Right ventricle myocardium superior (tissue), 1 donor: ENCODE results near the gene CFAP299. TPM values are rescaled to one million over a fixed set of nuclear protein-coding genes. Genes with fewer than 3 reads are reported as not detected.

ENCODE experiments used
- ATAC-seq: fragments of 200-7000 bp; cut with Tn5 transposase; one replicate; pipeline ENCODE4 v1.9.1; 2020; ENCODE audit warnings: mild to moderate bottlenecking; ENCODE audit not compliant: poor library complexity
- DNase-seq: peaks from one replicate; pipeline ENCODE4 v3.0.0-alpha.2; 2020
- intact Hi-C: fragments of 100-400 bp; cut with DNase I; formaldehyde crosslinking; loops from one replicate; pipeline ENCODE4 v1.11.2; 2022
- total RNA-seq: library from RNA; stranded (reverse); fragmentation: NEBNext Ultra II Directional; extraction: Animal tissue kit (Norgen Biotek cat#: 25700); gene quantifications from one replicate; pipeline ENCODE4 v1.2.1, GENCODE V29; 2021
- donor health status: DM: no; HTN: yes; CAD: no; lungs with severe emphysema.

CFAP299 gene
- total RNA-seq, 1 donor from 2014 or later = not detected

- DNase-seq (no peak), ATAC-seq (no peak)
- intact Hi-C loops = no loop called here
Observed at GRCh38 chr4:80540349-80540748, 204.8 kb downstream of the CFAP299 start.

DNA sequence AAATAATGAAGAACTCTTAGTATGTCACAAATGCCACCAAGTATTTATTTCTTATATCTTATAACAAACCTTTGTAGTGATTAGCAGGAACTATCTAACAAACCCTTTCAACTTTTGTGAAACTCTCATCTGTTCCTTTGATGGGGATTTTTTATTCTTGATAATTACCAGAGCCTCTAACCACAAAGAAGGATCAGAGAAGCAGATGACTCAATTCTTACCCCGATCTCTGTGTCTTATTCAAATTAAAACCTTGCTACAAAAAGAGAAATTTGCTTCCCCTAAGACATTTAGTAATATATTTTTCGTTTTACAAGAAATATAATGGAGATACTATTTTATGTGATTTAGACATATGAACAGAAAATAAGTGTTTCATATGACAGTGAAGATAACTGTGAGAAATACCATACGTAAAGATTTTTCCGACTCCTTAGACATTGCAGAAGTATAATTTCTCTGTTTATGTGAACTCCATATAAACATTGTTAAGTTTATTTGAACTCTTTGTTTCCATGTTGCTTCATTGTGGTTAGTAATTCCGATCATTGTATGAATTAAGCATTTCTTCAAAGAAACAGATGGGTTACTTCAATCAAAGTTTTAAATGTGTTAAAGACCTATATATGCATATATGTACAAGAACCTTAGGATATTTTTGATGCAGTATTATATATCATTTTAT, 205.4 kb downstream of the CFAP299 start:
- ATAC-seq (no peak), DNase-seq (no peak)
- intact Hi-C loops = no loop called here

DNA sequence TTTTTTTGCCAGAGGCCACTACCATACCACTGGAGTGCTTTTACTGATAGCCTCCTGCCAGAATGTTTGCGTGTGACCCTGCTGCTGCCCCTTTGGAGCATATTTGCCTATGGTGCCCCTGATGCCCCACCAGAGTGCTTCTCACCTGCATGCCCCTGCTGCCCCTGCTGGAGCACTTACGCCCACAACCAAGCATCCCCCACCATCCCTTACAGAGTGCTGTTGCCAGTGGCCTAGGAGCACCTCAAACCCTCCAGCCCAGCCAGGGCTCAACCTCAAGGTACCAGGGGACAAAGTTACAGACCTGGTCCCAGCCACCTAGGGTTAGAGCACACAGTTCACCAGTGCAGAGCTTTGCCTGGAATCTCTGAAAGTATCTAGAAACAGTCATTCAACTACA, 207.2 kb downstream of the CFAP299 start:
- DNase-seq = no peak
- intact Hi-C loops = no loop called here
- no peak for ATAC-seq

GRCh38 chr4:80560337-80560736, 224.8 kb downstream of the CFAP299 start:
- intact Hi-C loops = no loop called here
- ATAC-seq = no peak

GRCh38 chr4:80566203-80566872, 230.8 kb downstream of the CFAP299 start:
- DNase-seq = no peak
- intact Hi-C loops = no loop called here
- ATAC-seq = no peak

More at GRCh38 chr4:80560337-80560736, 224.8 kb downstream of the CFAP299 start:
- DNase-seq = no peak

- DNase-seq (no peak), ATAC-seq (no peak)
- intact Hi-C loops = no loop called here
Observed at GRCh38 chr4:80568891-80569290, 233.4 kb downstream of the CFAP299 start.

- DNase-seq (no peak), ATAC-seq (no peak)
- intact Hi-C loops = no loop called here
Observed at GRCh38 chr4:80576796-80577195, 241.3 kb downstream of the CFAP299 start.

- intact Hi-C loops = no loop called here
- DNase-seq (no peak), ATAC-seq (no peak)
Observed at GRCh38 chr4:80578001-80578400, 242.5 kb downstream of the CFAP299 start.

DNA sequence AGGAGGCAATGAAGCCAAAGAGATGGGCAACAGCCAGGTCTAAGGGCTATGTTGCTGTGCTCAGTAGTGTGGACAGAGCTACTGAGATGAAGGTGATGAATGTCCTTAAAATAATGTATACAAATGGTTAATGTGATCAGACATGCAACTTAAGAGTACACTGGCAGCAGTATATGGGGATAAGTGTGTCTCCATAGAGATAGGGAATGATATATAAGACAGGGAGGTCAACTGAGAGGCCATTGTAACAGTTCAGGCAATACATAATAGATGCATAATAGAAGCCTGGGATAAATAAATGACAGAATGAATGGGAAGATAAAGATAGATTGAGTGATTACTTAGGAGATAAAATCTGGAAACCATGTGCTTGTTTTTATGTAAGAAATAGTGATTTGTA, 250.0 kb downstream of the CFAP299 start:
- no peak for ATAC-seq
- no peak for DNase-seq
- intact Hi-C loops = no loop called here

GRCh38 chr4:80586716-80587115, 251.2 kb downstream of the CFAP299 start:
- DNase-seq = no peak
- intact Hi-C loops = no loop called here
- ATAC-seq = no peak

- ATAC-seq (no peak), DNase-seq (no peak)
- intact Hi-C loops = no loop called here
Observed at GRCh38 chr4:80587871-80588385, 252.4 kb downstream of the CFAP299 start.

DNA sequence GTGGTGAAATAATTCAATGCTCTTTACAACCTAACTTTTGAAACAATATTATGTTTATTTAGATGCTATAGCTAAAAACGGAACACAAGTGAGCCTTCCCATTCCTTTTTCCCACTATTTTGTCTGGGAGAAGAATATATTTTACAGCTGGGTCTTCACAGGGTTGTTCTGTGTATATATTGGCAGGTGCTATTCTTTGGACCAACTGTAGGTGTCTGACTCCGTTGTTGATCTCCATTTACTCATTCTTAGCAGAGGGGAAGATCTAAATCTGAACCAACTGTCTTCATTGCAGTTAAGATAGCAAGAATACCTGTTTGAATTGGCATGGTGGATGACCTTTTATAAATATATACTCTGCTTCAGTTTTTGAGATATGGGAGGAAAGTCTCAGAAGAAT, 257.4 kb downstream of the CFAP299 start:
- intact Hi-C loops = no loop called here
- ATAC-seq (no peak), DNase-seq (no peak)

DNA sequence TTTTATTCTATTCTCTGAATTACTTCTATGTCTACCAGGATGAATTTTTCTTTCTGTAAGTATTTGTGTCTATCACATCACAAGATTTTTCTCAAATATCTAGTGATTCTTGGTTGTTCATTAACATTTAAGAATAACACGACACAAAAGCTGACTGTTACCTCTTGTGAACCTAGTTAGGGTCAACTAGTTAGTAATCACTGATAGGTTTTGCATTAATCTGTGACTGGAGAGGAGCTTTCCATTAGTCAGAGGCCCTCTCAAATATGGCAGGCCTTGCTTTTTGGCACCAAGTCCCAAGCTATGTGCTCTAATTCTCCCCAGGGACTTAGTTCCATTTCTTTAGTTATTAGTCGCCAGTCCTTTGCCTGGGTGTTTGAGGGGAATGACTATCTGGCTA, 259.2 kb downstream of the CFAP299 start:
- intact Hi-C loops = no loop called here
- DNase-seq (no peak), ATAC-seq (no peak)

GRCh38 chr4:80608281-80608980, 272.9 kb downstream of the CFAP299 start:
- ATAC-seq (no peak), DNase-seq (no peak)
- intact Hi-C loops = no loop called here

- no peak for DNase-seq
- intact Hi-C loops = no loop called here
- no peak for ATAC-seq
Observed at GRCh38 chr4:80610199-80610598, 274.7 kb downstream of the CFAP299 start.

DNA sequence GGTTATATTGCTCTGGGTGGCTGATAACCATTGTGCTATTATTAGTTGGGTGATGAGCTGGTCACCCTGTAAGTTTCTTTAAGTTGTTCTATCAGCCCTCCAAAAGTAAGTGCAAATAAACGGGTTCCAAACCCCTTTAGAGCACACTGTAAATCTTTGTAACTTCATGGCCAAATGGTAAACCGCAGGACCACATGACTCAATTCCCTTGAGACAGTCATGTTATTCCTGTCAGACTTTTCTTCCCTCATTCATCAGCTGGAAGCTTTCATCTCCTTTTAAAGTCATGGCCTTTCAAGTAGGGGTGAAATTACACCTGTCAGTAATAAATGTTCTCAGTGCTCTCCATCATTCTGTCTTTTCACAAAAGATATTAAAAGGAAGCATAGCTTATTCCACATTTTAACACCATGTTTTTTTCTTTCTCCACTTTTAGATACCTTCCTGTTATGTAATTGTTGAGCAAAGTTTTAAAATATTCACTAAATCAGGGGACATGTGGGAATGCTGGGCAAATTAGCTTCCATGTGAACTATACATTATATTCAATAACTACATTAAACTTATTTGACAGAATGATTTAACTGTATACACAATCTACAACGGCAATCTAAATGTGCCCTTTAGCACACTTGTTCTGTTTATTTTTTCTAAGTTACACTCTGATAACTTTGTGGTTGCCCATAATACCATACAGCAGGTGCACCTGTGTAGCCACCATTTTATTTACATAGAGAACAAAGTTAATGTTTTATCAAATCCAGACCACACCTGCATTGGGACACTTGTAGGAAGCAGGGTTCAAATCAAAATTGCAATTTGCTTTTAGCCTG, 275.5 kb downstream of the CFAP299 start:
- DNase-seq = no peak
- ATAC-seq = no peak
- intact Hi-C loops = no loop called here

DNA sequence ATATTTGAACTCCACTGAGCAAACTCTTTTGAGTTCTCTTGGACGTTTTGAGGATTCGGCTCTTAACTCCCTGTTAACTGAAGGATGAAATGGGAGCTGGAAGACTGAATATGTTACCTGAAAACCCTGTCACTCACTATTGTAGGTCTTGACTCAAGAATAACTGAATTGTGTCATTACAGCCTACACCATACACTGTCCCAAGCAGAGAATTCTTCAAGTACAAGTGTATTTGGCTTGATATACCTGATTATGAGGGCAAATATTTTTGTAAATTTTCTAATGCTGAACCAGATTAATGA, 276.1 kb downstream of the CFAP299 start:
- DNase-seq = no peak
- intact Hi-C loops = no loop called here
- no peak for ATAC-seq

GRCh38 chr4:80613470-80613869, 277.9 kb downstream of the CFAP299 start:
- ATAC-seq = no peak
- DNase-seq = no peak
- intact Hi-C loops = no loop called here

DNA sequence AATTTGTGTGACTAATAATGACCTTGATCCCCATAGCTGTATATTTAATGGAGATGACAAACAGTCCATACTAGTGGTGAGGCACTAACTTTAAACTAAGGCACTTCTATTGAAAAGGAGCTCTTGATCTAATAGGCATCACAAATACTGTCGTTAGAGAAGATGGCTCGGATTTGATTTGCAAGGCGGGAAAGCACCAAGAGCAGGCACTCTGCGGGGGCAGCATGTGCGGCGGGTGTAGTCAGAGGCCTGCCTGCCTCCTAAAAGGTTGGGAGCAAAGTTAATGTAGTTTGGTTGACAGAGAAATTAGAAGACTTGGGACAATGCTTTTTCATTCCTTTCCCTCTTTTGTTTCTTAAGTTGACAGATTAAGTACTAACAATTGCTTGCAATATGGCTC, 278.8 kb downstream of the CFAP299 start:
- no peak for DNase-seq
- intact Hi-C loops = no loop called here
- no peak for ATAC-seq
